Activated CD8-positive, alpha-beta memory T cell treated with anti-CD3 and anti-CD28 coated beads for 48 hours (primary cell): ENCODE data around the gene ACBD6.

ENCODE experiments used
- DNase-seq, 3 experiments: peaks; one replicate each; pipeline ENCODE4 v3.0.0-alpha.2; 2020; ENCODE audit warnings: low read depth in 2 of 3, low spot score in 2 of 3

Gene ACBD6

DNA sequence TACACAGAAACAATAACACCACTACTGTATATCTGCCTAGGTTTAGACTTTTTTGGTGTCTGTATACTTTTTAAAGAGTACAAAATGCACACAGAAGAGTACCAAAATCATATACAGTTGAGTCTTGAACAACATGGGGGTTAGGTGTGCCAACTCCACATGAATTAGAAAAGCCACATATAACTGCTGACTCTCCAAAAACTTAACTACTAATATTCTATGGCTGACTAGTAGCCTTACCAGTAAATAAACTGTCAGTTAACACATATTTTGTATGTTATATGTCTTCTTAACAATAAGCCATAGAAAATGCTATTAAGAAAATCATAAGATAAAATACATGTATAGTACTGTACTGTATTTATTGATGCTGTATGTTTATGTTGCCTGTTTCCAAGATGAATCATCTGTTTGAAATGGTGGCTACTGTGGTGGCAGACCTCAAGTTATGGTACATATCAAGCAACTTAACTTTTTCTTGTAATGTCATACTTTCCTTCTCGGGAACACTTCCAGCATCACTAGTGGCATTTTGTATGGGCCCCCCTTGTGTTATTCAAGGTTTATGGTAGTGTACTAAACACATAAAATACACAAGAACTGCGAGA lies 201.1 kb downstream of the ACBD6 start:
- DNase-seq: no peak

GRCh38 chr1:180299479-180300221 lies 202.7 kb downstream of the ACBD6 start:
- DNase-seq: no peak

GRCh38 chr1:180295999-180296398 lies 206.4 kb downstream of the ACBD6 start:
- DNase-seq: no peak

GRCh38 chr1:180294711-180295110 lies 207.7 kb downstream of the ACBD6 start:
- no peak for DNase-seq

DNA sequence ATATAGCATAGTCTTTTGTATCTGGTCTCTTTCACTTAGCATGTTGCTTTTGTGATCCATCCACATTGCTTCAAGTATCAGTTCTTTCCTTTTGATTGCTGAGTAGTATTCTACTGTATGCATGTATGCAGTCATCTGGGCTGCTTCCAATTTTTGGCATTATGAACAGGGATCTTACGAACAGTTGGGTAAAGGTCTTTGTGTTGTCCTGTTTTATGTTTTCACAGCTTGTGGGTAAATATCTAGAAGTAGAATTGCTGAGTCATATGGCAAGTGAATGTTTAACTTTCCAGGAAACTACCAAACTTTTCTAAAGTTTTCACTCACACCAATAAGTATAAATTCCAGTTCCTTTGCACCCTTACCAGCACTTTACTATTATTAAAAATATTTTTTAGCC lies 211.4 kb downstream of the ACBD6 start:
- no peak for DNase-seq

DNA sequence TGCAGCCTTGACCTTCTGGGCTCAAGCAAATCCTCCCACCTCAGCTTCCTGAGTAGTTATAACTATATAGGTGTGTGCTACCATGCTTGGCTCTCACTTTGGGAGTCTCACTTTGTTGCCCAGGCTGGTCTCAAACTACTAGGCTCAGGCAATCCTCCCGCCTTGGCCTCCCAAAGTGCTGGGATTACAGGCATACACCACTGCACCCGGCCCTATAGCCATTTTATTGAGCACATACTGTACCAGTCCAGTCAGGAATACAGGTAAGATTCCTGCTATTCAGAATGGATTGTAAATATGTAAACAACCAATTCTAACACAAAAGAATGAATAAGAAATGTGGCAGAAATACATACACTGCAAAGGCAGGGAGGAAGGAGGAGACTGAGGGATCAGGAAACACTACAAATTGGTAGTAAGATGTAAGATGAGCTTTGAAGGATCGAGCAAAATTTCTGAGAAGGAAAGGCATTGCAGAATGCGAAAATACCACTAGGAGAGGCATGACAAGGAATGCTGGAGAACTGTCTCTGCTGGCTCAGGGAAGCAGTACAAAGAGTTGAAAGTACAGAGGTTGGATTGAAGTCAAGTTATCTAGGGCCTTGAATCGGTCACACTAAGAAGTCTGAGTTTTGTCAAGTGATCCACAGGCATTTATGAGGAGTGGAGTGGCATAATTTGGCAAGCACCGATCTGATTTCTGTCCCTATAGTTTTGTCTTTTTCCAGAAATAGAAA lies 211.9 kb downstream of the ACBD6 start:
- no peak for DNase-seq

DNA sequence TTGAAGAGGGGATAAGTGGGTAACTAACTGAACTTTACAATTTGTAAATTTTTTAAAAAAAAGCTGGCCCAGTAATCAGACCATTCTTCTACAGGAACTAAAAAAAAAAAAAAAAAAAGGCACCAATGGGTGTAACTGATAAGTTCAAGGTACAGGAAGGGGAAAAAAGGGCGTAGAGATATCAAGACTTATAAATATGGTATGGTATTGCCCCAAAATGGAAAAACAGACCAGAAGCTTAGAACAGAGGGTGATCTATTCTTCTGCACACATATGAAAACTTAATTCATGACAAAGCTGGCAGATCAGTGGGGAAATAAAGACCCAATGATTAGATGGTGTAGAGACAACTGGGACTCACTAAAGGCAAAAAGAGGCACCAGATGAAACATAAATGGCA lies 213.4 kb downstream of the ACBD6 start:
- no peak for DNase-seq

DNA sequence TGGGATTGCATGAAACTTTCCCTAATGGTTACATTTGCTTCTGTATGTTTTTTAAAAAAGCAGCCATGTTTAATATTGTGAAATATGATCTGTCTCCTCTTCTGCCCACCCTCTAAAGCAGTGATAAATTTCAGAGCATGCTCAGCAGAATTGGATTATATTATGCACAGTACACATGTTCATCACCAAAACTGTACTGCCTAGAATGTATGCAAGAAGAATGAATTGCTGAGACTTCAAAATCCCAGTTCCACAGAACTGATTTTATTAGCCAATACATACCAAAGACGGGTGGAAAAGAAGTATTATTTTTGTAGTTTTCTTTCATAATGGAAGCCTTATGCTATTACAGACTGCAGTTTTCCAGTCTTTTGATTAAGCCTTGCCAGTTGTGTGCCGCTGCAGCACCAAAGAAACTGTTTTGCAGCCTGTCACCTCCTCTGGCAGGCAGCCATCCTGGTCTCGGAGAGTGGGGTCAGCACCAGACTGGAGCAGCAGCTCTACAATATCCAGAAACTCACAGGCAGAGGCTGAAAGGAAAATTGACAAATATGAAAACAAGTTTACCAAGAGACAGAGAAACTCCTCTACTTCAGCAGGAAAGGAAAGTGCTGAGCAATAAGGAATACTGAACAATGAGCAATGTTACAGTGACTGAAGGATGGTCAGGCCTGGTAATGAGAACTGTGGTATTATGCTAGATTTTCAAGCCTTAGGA lies 214.2 kb downstream of the ACBD6 start:
- DNase-seq: no peak

DNA sequence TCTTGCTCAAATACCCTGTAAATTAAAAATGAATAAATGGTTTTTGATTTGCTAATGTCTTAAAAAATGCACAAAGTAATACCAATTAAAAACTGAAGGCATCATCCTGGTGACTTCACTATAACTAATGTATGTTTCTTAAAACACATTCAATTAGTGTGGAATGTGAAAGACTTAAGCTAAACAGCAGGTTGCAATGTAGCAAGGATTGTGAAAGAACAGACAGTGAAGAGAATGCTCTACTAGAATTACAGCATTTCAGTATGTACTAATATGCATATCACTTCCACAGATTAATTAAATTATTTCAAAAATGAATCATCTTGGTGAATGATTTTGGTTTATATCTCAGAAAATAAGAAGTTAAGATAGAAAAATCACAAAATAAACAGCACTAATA lies 216.0 kb downstream of the ACBD6 start:
- no peak for DNase-seq

DNA sequence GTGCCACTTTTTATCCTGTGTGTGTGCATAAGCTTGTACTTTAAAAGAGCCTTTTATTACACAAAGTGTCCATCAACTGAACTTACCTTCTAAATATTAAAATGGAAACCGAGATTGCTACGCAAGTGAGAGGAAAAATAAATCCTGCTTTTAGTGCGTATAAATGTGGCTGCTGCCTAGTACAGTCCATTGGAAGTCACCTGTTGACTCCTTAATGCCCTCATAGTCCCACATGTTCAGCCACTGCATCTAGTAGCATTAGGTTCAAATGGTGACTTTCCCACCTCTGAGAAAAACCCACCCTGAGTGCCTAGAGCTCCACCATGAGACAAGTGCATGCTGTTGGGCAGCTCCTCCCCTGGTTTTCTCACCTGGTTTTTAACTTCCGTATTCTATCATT lies 219.3 kb downstream of the ACBD6 start:
- no peak for DNase-seq

- no peak for DNase-seq
Observed at GRCh38 chr1:180282401-180283044, 219.9 kb downstream of the ACBD6 start.

DNA sequence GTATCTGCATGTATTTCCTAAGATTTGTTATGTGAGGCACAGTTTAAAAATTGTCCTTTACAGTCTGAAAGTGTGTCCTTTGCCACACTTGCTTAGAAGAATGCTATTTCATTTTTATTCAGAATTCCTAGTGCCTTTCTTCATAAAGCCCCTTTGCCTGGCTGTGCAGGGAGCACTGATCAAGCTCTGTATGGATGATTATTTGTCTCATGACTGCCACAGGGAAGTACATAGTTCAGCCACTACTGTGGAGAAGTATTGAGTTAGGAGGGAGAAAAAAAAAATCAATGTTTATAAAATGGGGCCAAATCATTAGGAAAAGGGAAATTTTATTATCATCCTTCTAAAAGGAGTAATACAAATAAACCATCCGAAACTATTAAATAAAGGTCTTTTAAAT lies 220.9 kb downstream of the ACBD6 start:
- DNase-seq: no peak

DNA sequence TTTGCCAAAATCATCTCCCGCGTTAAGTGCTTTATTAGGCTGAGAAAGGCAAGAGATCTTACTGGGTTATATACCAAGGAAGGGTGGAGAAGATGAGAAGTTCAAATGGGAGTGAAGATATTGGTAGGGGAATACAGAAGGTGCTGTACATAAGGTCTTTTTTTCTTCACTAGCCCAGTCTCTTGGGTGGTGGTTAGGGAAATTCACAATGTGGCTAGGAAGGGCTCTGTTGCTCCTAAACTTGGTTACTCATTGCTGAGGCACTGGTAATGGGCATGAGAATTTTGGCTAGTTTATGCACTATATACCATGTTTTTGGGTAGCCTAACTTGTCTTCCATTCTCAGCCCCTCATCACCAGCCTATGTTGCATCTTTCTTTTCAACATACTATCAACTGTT lies 221.8 kb downstream of the ACBD6 start:
- DNase-seq: no peak

DNA sequence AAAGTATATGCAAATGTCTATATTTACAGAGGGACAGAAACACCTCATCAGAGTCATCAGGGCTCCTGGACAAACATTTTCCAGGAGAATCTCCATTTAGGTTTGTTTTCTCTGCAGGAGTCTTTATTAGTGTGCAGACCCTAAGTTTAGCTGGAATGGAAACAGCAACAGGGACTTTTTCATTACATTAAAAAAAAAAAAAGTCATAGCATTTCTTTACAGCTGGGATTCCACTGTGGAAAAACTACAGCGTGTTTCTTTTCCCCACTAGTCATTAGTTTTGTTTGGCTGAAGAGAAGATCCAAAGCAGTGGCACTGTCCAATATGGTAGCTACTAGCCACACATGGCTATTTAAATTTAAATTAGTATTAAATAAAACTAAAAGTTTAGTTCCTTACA lies 222.7 kb downstream of the ACBD6 start:
- DNase-seq: no peak

DNA sequence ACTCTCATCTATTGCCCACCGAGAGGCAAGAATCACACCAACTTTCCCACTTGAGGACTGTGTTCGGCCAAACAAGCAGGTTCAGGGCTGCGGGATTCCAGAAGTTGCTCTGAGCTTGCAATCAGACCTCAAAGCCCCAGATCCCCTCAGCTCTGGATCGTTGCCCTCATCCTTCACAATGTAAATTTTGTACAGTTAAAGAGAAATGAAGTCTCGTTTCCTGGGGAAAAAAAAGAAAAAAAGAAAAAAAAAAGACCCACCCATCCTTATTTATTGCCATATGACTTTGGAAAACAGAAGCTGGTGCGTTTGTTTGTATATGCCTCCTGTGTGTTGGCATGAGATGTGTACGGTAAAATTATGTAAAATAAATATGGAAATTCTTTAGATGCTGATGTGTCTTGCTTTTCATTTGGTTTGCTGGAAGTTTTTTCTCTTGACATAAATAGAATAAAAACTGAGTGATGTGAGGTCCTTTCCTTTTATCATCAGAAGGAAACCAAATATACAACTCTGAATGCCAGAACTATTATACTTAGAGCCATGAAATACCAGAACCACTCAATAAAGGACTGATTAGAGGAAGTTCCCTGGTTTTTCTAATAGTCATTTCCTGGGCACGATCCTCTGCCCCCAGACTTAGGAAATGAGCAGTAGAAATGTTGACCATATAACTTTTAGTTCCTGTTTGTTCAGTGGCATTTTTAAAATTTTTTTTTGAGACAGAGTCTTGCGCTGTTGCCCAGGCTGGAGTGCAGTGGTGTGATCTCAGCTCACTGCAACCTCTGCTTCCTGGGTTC lies 223.6 kb downstream of the ACBD6 start:
- no peak for DNase-seq

DNA sequence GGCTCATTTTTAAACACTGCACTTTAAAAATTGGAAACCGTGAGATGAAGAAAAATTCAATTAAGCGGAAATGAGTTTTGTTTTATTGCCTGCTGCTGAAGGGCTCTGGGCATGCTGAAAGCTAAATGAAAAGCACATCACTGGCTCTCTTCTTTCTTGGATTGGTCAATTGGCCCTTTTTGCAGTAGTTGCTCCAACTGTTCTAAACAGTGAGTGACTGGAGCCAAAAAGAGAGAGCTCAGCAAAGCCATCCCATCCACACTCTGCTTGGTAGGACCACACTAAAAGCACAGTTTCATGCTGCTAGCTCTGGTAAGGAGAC lies 224.2 kb downstream of the ACBD6 start:
- DNase-seq: no peak

GRCh38 chr1:180277476-180278193 lies 224.7 kb downstream of the ACBD6 start:
- no peak for DNase-seq

DNA sequence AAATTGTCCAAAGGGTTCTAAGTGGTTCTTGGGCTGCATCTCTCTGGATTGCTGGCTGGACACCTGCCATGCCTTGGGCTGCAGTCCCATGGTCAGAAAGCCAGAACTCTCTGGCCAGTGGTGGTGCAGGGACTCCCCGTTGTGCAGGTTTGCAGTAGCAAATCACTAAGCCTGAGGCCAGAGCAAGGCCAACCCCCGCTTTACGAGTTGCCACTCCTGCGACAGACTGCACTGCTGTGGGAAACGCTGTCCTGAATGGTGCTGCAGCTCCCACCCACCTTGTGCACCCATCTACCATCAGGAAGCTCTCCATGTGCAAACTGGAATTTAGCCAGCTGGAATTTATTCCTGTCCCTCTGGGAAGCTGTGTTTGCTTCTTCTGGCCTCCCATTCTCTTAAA lies 226.7 kb downstream of the ACBD6 start:
- DNase-seq: no peak

GRCh38 chr1:180274221-180274620 lies 228.2 kb downstream of the ACBD6 start:
- DNase-seq: no peak

DNA sequence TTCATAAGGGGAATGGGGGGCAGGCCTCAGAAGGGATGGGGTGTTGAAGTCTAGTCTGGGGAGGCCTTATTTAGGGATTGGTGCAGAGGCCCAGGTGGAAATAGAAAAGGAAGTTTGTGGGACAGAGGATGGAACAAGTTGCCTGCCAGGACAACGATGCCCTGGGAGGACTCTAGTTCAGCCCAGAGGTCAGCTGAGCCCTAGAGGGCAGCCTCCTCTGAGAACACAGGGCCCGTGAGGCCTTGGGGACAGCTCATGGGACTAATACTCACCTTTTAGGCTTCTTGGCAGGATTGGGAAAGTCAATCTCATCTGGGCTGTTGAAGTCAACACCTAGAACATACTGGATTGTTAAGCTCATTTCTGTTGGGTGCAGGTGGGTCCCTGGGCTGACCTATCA lies 229.3 kb downstream of the ACBD6 start:
- DNase-seq: no peak
